Upper lobe of left lung (tissue), 4 donors: ENCODE data around the gene IFNGR1.

Source experiments
- CTCF ChIP-seq, 6 experiments: fragments of 450-650 bp in 4 of 6; fragments of 200-600 bp in 2 of 6; sonication (generic) in 2 of 6; IDR thresholded peaks; one replicate each; pipeline ENCODE4 v1.5.1; 2016 to 2019; ENCODE audit warnings: antibody characterized with exemption in 6 of 6
- EP300 ChIP-seq, 4 donors: sonication (generic); formaldehyde crosslinking; IDR thresholded peaks; one replicate each; pipeline ENCODE4 v1.5.1; 2017; ENCODE audit warnings: antibody characterized with exemption in 4 of 4, control low read depth in 2 of 4
- POLR2A ChIP-seq, 4 donors: fragments of 450-650 bp; IDR thresholded peaks; one replicate each; pipeline ENCODE4 v1.5.1; 2016 to 2017; ENCODE audit warnings: antibody characterized with exemption in 4 of 4, mild to moderate bottlenecking in 2 of 4
- POLR2AphosphoS5 ChIP-seq, 2 donors: sonication (generic); formaldehyde crosslinking; IDR thresholded peaks; one replicate each; pipeline ENCODE4 v1.5.1; 2017; ENCODE audit warnings: antibody characterized with exemption in 2 of 2

GRCh38 chr6:137246164-137246563 lies 27.0 kb upstream of the IFNGR1 start:
- TF ChIP-seq CTCF (IDR thresholded peaks at IDR 0.05) (no peak), EP300 (IDR thresholded peaks at IDR 0.05) (no peak), POLR2A (IDR thresholded peaks at IDR 0.05) (no peak), POLR2AphosphoS5 (IDR thresholded peaks at IDR 0.05) (no peak)
